HG03066 (cell line): Measurements from ENCODE around the gene RBM7.

Experiments
- ATAC-seq: cut with Tn5 transposase; IDR thresholded peaks from one replicate; pipeline ENCODE4 v1.9.1; 2021; ENCODE audit warnings: low read depth; ENCODE audit not compliant: unreplicated experiment

The RBM7 gene

DNA sequence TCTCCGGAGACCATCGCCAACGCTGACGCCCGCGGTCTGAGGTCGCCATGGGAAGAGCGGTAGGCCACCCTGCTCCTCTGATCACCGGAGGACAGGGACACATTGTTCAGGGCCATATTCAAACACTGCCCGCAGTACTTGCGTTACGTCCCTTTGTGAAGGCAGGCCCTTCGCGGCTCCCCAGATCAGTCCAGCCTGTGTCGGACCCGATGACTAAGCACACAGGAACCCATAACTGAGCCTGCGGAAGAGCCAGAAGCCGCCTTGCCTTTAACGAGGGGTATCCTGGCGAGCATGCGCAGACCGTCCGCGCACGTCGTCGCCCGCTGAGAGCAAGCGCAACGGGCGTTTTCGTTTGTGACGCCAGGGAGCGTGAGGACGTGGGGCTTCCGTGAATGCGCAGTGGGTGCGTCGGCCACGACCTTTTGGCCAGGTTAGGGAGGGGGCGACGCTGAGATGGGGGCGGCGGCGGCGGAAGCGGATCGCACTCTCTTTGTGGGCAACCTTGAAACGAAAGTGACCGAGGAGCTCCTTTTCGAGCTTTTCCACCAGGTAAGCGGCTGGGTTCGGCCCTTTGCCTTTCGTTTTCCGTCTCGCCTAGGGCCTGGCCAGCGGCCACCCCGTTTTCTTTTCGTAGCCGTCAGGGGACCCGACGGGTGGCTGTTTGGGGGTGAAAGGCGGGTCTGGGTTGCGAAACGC, at the start of gene RBM7, which contains the start of gene C11orf71:
RBM7 (plus strand) TSS at position 451 of the 699 bp plus-strand sequence; CDS start at position 457, 6 bp downstream.
C11orf71 (minus strand) TSS at position 296 of the 699 bp plus-strand sequence; CDS start at position 116, 180 bp downstream.
- ATAC-seq, result peak; percentile 94

DNA sequence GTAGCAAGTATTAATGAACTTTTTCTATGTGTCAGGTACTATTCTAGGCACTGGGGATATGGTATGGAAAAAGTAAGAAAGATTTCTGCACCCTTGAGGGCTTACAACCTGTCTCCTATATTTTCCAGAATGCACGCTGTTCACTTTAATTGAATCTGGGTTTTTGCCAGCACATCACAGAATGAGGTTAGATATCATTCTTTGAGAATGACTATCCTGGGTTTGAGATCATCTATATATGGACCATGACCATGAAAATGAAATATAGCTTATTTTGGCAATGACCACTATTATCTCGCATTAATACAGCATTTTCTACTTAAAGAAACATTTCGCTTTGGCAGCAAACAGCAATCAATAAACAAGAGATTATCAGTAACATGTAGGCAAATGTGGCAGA, 47.0 kb upstream of the RBM7 start:
- ATAC-seq, result no peak

GRCh38 chr11:114354076-114354475, 46.4 kb upstream of the RBM7 start:
- ATAC-seq, result no peak

- ATAC-seq, result no peak
Observed at GRCh38 chr11:114358716-114359115, 41.8 kb upstream of the RBM7 start.

DNA sequence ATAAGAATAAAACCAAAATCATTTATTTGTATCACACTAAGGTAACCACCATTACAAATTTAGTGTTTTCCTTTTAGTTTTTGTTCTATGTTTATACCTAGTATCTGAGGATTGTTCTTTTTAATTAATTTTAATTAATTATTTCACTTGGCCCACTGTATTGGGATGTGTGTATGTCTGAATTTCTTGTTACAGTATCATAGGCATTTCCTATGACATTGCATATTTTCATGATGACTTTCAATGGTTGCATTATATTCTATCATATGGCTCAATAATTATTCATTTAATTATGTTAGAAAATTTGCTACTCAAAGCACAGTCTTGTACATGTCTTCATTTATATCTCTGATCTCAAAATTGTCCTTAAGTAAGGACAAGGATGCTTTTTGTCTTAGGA, 41.1 kb upstream of the RBM7 start:
- no peak for ATAC-seq

DNA sequence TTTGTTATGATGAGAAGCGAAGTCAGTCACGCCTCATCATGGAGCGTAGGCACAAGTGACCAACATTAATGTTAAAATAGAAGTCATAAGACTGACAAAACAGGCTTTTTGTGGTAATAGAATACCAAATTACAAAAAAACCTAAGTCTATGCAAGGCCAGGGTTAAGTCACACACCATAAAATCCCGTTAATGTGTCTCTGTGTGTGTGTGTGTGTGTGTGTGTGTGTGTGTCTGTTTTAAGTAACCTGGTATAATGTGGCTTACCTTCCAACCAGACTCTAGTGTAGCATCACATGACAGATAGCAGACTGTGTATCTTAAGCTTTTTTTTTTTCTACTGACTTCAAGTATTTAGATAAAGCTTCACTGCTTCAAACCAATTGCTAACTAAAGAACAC, 38.1 kb upstream of the RBM7 start:
- ATAC-seq, result no peak

DNA sequence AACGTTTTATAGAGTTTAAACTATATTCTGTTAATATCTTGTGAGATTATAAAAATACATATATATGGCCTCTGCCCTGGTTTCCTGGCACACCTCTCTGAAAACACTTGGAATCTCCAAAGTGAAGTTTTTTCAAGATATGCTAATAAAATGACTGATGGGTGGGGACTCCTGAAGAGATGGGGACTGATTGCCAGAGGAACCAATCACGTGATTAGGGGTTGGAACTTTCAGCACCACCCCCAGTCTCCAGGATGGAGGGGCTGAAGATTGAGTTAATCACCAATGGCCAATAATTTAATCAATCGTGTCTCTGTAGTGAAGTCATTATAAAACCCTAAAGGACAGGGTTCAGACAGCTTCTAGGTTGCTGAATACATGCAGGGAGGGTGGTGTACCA, 37.5 kb upstream of the RBM7 start:
- no peak for ATAC-seq

DNA sequence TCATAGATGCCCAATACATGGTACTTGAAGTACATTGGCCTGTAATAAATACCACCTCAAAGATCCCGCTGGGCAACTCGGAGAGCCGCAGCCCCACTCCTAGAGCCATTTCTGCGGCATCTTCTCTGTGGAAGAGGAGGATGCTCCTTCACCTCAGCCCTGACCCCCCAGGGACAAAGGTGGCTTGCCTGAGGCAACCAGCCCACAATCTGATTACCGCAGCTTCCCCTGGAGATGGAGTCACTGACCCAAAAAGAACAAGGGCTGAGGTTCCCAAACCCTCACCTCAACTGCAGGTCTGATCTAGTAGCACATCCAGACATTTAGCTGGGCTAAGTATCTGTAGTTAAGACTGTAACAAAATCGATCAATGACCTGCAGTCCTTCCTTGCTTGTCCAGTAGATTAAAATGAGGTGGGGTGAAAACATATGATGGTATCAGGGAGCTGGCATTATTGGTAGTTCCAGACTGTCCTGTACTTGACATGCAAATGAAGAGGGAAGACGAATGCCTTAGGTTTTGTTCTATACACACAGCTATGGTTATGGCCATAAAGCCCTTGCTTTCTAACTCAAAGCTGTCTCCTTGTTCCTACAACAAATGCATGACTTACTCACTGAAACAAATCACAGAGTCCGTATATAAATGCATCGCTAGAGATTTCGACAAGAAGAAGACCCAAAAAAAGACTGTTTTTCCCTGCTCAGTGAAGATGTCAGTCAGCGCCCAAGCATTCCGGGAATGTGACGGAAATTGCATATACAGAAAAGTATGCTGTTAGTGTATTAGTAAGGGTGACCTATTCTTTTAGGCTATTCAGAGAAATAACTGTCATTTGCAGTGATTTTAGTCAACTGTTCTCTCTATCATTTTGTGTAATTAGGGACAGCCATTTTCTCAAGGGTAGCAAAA, 33.9 kb upstream of the RBM7 start:
- ATAC-seq, result no peak

DNA sequence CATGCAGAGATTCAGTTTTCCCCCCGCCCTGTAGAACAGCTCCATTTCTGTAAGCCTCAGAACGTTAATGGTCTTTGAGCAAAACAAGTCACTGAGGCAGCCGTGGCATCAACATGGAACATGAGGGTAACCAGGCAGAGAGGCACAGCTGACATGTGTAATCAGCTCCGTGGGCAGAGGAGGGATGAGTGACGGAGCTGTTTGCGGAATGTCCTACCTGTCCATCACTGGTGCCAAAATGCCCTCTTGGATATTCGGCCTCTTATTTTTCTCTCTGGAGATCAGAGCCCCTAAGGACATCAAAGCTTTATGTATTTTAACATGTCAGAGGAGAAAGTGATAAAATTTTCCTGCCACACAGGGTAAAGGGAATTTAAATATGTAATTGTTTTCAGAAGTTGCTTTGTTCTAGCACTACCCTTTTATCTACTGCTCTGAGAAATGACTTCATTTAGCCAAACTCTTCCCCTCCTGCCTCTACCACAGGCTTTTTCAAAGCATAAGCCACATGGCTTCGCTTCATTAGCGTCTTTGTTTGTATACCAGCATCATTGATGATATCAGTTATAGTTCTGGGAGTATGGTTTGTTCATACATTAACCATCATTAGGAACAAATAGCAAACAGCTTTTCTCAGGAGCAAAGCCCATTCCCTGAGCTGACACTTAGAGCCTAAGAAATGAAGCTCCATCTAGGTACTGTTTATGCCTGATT, 33.1 kb upstream of the RBM7 start:
- no peak for ATAC-seq

DNA sequence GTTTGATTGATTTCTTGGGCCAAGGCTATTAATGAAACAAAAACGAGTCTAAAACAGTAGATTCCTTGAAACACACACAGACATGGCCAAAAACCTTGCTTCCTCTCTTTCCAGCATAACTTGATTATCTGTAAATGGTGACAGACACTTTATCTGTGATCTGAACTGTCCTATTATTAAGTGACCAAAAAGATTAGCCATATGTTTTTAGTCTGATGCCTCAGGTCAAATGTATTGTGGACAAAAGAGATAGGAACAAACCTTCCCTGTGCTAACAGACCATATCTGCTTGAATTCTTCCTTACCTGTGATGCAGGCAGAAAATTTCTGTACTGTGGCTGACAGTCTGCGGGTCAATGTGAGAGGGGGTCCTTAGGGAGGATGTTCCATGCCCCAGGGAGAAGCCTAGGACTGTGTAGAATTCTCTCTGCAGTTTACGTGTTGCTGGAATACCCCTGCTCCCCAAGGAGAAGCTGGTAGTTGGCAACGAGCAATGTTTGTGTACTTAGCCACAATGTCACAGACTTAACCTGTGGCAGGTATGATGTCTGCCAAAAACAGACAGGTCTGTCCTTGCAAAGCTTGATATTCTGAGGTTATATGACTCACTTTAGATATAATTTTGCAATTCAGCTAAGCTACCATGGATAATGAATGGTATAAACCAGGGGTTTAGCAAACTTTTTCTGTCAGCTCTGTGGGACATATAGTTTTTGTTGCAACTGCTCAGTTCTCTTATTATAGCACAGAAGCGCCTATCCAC, 31.4 kb upstream of the RBM7 start:
- ATAC-seq, result no peak

DNA sequence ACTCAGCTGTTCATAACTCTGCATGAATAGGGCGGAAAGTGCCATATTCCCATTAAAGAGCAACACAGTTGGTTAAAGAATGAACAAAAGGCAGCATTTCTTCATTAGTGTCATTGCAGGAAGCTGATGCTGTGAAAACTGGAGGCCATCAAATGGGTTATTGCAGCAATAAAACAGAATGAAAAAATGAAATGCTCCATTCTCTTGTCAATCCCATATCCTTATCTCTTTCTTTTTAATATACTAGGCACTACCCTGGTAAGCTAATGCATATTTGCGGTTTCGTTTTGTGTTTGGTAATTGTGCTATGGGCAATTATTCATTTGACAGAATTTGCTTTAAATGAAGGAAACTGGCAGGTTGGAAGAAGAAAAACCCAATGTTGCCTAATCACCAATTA, 25.4 kb upstream of the RBM7 start:
- ATAC-seq, result no peak

DNA sequence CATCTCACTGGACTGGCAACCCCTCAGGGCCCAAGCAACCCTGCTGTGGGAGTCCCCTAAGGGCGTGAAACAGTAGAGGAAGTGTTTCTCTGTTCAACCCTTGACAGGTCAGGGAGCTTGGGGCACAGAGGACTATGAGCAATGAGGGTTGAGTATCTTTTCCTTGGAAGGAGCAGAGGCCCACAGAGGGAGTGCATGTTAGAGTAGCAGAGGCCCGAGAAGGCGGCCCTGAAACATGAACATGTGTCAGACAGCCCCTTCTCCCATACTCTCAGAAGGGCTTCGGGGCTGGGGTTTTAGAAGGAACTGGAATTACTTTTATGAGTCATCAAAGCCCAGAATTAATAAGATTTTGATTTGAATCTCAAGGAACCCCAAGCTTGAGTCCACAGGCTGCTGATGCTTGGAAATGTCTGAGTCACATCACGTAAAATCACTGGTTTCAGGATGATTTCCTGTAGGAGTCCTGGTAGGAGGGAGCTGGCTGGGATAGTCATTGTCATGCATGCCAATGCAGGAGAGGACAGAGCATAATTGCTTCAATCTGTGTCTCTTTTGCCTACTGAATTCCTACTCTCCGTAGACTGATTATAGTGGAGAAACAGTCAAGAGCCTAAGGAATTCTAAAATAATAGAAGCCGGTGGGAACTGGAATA, 22.7 kb upstream of the RBM7 start:
- no peak for ATAC-seq

DNA sequence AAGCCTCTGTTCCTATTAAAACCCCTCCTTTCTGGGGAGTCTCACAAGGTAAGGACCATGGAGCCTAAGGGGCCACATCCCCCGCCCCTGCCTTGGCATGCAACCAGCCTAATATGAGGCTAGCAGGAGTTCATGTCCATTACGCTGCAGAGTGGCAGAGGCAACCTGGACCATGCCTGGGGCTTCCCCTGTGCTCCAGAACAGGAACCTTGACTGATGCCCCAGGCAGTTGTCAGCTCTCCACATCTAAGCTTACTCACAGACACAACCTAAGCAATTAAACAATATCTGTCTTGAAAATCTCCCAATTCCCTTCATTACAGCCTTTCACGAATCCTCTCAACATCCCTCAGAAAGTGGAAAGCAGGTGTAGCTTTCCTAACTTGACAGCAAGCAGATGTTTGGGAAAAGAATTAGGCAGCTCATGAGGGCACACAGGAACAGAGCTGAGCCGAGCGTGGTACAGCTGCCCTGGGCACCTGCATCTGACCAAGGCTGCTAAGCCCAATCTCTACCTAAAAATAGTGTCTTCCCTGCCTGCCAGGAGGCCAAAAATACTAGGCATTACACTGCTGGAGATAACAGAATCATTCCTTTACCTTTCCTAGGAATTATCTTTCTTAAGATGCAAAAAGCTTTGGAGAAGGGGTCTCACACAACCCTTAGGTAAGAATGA, 20.9 kb upstream of the RBM7 start:
- no peak for ATAC-seq

- ATAC-seq, result no peak
Observed at GRCh38 chr11:114382509-114382908, 18.0 kb upstream of the RBM7 start.

GRCh38 chr11:114384487-114384886, 16.0 kb upstream of the RBM7 start:
- ATAC-seq, result no peak

- no peak for ATAC-seq
Observed at GRCh38 chr11:114386131-114386530, 14.3 kb upstream of the RBM7 start.

GRCh38 chr11:114386545-114386944, 13.9 kb upstream of the RBM7 start:
- ATAC-seq, result no peak

- ATAC-seq, result no peak
Observed at GRCh38 chr11:114392735-114393667, 7.5 kb upstream of the RBM7 start.
